Motor neuron (in vitro differentiated cells): ENCODE measurements around the gene OR52J3. TPM values are rescaled to one million over a fixed set of nuclear protein-coding genes. Genes with fewer than 3 reads are reported as not detected.

Source experiments
- total RNA-seq, 8 experiments: library from RNA; unstranded; fragments of 300-600 nt; gene quantifications; 2 replicates each; pipeline versions ENCODE4 v1.2.3 to v1.2.4, GENCODE V29; 2022

OR52J3 gene
- total RNA-seq, 8 experiments from 2014 or later, result 3.1 TPM; not detected in 7

Other genes with a start within 250 kb of the OR52J3 start
- 1 to 10 TPM in 1 of 8 experiments, under 1 TPM in 3, not detected in 4; 0.23 to 1.5 (median 0.73) TPM for gene OR52R1, start 242.1 kb upstream of the OR52J3 start, total RNA-seq
- 1 to 10 TPM in 3 of 8 experiments, under 1 TPM in 2, not detected in 3; 0.21 to 2.2 (median 1.2) TPM for gene OR51F2, start 225.2 kb upstream of the OR52J3 start, total RNA-seq
- gene OR51S1, start 197.3 kb upstream of the OR52J3 start, total RNA-seq, result under 1 TPM in 5 of 8 experiments, not detected in 3; 0.17 to 0.99 (median 0.31) TPM
- 1 to 10 TPM in 2 of 8 experiments, under 1 TPM in 1, not detected in 5; 0.31 to 1.3 (median 1.0) TPM for gene OR51T1, start 164.6 kb upstream of the OR52J3 start, total RNA-seq
- under 1 TPM in 4 of 8 experiments, not detected in 4; 0.25 to 0.67 (median 0.55) TPM for gene OR51A7, start 142.7 kb upstream of the OR52J3 start, total RNA-seq
- gene OR51G2, start 127.2 kb upstream of the OR52J3 start, total RNA-seq, result 1 to 10 TPM in 1 of 8 experiments, under 1 TPM in 4, not detected in 3; 0.29 to 1.9 (median 0.51) TPM
- 1 to 10 TPM in 2 of 8 experiments, under 1 TPM in 2, not detected in 4; 0.21 to 1.9 (median 0.89) TPM for gene OR51G1, start 122.2 kb upstream of the OR52J3 start, total RNA-seq
- gene OR51A4, start 98.9 kb upstream of the OR52J3 start, total RNA-seq, result 1 to 10 TPM in 1 of 8 experiments, under 1 TPM in 3, not detected in 4; 0.28 to 1.5 (median 0.72) TPM
- gene OR51A2, start 90.8 kb upstream of the OR52J3 start, total RNA-seq, result under 1 TPM in 3 of 8 experiments, not detected in 5; 0.33 to 0.37 (median 0.36) TPM
- 1 to 10 TPM in 1 of 8 experiments, under 1 TPM in 5, not detected in 2; 0.08 to 1.2 (median 0.22) TPM for gene OR51L1, start 51.7 kb upstream of the OR52J3 start, total RNA-seq
- 1 to 10 TPM in 1 of 8 experiments, under 1 TPM in 2, not detected in 5; 0.43 to 2.3 (median 0.45) TPM for gene OR52E2, start 13.1 kb downstream of the OR52J3 start, total RNA-seq
- 1 to 10 TPM in 1 of 8 experiments, under 1 TPM in 1, not detected in 6; 0.52 to 2.6 TPM for gene OR52E1, start 23.0 kb downstream of the OR52J3 start, total RNA-seq
- 1 to 10 TPM in 1 of 8 experiments, under 1 TPM in 5, not detected in 2; 0.04 to 1.6 (median 0.18) TPM for gene OR52A5, start 91.8 kb downstream of the OR52J3 start, total RNA-seq
- gene OR52A1, start 108.2 kb downstream of the OR52J3 start, total RNA-seq, result under 1 TPM in 7 of 8 experiments, not detected in 1; under 0.01 to 0.56 (median 0.05) TPM
- under 1 TPM in 3 of 8 experiments, not detected in 5; 0.37 to 0.85 (median 0.46) TPM for gene OR51V1, start 154.2 kb downstream of the OR52J3 start, total RNA-seq
- gene HBB, start 180.5 kb downstream of the OR52J3 start, total RNA-seq, result under 1 TPM in 1 of 8 experiments, not detected in 7; 0.71 TPM
- gene HBD, start 188.0 kb downstream of the OR52J3 start, total RNA-seq, result under 1 TPM in 1 of 8 experiments, not detected in 7; 0.46 TPM
- gene HBG1, start 203.3 kb downstream of the OR52J3 start, total RNA-seq, result under 1 TPM in 1 of 8 experiments, not detected in 7; 0.25 TPM
- gene HBG2, start 208.3 kb downstream of the OR52J3 start, total RNA-seq, result not detected
- under 1 TPM in 1 of 8 experiments, not detected in 7; 0.50 TPM for gene HBE1, start 223.4 kb downstream of the OR52J3 start, total RNA-seq